HepG2 (cell line): Measurements from ENCODE around the gene GTF2H3.
"Not testable (repeated sequence)": the region's sequence is repeated elsewhere in the genome, so short reads cannot be mapped to it uniquely, and the experiment has no call there.

Source experiments
- ASH2L ChIP-seq: fragments of 300-600, 200-600 bp; sonication (generic); IDR thresholded peaks from 2 replicates; pipeline ENCODE4 v1.7.0; 2017; ENCODE audit warnings: low read depth, mild to moderate bottlenecking, moderate library complexity, mixed read lengths, low read length; ENCODE audit not compliant: insufficient read length
- CTCF ChIP-seq: sonication (generic); formaldehyde crosslinking; IDR thresholded peaks from 2 replicates; pipeline ENCODE4 v1.5.0; 2020; ENCODE audit warnings: mild to moderate bottlenecking, missing genetic modification reagents, moderate library complexity
- EZH2 ChIP-seq: conservative IDR thresholded peaks from 2 replicates; pipeline ENCODE4 v1.6.1; 2012; ENCODE audit warnings: mild to moderate bottlenecking, low read depth, low read length, moderate library complexity
- FOXJ3 ChIP-seq: sonication (generic); formaldehyde crosslinking; IDR thresholded peaks from 2 replicates; pipeline ENCODE4 v1.4.0; 2020; ENCODE audit warnings: missing genetic modification reagents, mild to moderate bottlenecking, borderline replicate concordance
- RCOR2 ChIP-seq: IDR thresholded peaks from 2 replicates; pipeline ENCODE4 v1.6.1; 2016; ENCODE audit warnings: missing biosample characterization, missing genetic modification reagents
- TIGD3 ChIP-seq: sonication (generic); formaldehyde crosslinking; IDR thresholded peaks from 2 replicates; pipeline ENCODE4 v1.5.1; 2020; ENCODE audit warnings: mild to moderate bottlenecking, missing genetic modification reagents, borderline replicate concordance
- ZNF138 ChIP-seq: sonication (generic); formaldehyde crosslinking; IDR thresholded peaks from 2 replicates; pipeline ENCODE4 v1.5.0; 2020; ENCODE audit warnings: mild to moderate bottlenecking, low read depth, missing genetic modification reagents
- TF ChIP-seq, protein P1 (sequence below): sonication (generic); formaldehyde crosslinking; IDR thresholded peaks from 2 replicates; pipeline ENCODE4 v1.4.0; 2020; ENCODE audit warnings: missing genetic modification reagents

DNA sequence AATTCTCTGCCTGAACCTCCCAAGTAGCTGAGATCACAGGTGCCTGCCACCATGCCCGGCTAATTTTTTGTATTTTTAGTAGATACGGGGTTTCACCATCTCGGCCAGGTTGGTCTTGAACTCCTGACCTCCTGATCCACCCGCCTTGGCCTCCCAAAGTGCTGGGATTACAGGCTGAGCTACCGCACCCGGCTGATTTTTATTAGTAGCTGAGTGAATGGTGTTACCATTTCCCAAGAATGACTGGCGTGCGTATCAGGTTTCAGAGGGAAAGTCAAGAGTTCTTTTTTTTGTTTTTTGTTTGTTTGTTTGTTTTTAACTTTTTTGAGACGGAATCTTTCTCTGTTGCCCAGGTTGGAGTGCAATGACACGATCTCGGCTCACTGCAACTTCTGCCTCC is 30.1 kb upstream of the GTF2H3 start:
- TF ChIP-seq TIGD3 (CRISPR knock-in tag); EZH2; FOXJ3 (CRISPR knock-in tag); ASH2L; RCOR2 (CRISPR knock-in tag); CTCF; ZNF138 (CRISPR knock-in tag): not testable (repeated sequence)
- TF ChIP-seq, protein P1, sequence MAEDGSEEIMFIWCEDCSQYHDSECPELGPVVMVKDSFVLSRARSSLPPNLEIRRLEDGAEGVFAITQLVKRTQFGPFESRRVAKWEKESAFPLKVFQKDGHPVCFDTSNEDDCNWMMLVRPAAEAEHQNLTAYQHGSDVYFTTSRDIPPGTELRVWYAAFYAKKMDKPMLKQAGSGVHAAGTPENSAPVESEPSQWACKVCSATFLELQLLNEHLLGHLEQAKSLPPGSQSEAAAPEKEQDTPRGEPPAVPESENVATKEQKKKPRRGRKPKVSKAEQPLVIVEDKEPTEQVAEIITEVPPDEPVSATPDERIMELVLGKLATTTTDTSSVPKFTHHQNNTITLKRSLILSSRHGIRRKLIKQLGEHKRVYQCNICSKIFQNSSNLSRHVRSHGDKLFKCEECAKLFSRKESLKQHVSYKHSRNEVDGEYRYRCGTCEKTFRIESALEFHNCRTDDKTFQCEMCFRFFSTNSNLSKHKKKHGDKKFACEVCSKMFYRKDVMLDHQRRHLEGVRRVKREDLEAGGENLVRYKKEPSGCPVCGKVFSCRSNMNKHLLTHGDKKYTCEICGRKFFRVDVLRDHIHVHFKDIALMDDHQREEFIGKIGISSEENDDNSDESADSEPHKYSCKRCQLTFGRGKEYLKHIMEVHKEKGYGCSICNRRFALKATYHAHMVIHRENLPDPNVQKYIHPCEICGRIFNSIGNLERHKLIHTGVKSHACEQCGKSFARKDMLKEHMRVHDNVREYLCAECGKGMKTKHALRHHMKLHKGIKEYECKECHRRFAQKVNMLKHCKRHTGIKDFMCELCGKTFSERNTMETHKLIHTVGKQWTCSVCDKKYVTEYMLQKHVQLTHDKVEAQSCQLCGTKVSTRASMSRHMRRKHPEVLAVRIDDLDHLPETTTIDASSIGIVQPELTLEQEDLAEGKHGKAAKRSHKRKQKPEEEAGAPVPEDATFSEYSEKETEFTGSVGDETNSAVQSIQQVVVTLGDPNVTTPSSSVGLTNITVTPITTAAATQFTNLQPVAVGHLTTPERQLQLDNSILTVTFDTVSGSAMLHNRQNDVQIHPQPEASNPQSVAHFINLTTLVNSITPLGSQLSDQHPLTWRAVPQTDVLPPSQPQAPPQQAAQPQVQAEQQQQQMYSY (CRISPR knock-in tag): not testable (repeated sequence)
